ENCODE data around the gene PRDM12.

Gene PRDM12

DNA sequence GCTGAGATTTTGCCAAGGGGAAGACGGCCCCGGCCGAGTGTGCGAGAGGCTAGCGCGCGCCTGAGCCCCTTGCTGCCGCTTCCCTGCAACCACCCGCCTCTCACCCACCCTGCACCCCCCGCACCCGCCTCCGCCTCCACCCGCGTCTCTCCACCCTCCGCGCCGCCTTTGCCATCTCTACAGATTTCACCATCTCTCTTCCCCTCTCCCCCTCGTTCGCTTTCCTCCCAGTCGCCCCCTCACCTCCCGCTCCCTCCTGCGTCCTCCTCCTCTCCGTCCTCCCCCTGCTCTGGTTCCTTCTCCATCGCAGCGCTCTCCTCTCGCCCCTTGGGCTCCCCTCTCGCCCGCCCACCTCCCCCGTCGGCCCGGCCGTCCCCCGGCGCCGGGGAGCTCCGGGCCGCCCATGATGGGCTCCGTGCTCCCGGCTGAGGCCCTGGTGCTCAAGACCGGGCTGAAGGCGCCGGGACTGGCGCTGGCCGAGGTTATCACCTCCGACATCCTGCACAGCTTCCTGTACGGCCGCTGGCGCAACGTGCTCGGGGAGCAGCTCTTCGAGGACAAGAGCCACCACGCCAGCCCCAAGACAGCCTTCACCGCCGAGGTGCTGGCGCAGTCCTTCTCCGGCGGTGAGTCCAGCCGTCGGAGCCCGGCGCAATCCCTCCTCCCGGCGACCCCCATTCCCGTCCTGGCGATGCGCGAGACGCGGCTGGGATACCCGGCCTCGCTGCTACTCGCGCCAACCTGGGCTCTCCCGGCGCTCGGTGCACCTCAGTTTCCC is at the start of gene PRDM12:
TSS of gene PRDM12 (plus strand) at position 344 of the 778 bp plus-strand sequence. CDS start at position 404, 60 bp downstream.
- no peak for DNase-seq

DNA sequence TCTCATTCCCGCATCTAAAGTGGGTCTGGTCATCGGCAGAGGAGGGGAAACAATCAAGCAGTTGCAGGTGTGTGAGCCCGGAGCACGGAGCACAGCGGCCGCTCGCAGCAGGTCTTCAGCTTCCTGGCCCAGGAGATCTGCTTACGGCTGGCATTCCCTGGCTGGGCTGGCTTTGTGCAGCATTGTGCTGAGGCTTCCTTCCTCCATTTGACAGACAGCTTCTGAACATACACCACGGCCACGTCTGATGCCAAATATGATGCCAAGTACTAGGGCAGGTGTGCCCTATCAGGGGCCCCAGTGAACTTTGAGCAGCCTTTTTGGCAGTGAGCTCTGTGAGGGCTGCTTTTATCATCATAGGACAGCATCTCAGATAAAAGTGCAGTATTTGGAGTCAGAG is 47.9 kb upstream of the PRDM12 start:
- no peak for DNase-seq

DNA sequence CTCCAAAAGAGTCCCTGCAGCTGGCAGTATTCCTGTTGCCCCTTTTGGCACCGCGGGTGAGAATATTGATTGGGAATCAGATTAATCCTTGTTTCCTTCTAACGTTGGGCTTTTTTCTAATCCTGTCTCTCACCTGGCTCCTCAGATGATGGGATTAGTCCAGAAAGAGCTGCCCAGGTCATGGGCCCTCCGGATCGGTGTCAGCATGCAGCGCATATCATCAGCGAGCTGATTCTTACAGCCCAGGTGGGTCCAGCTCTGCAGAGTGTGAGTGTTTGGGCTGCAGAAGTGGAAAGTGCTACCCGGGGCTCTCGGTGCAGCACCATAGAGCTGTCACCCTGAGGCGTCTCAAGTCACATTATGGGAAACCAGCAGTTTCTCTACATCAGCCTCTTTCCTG is 40.9 kb upstream of the PRDM12 start:
- DNase-seq, result no peak

DNA sequence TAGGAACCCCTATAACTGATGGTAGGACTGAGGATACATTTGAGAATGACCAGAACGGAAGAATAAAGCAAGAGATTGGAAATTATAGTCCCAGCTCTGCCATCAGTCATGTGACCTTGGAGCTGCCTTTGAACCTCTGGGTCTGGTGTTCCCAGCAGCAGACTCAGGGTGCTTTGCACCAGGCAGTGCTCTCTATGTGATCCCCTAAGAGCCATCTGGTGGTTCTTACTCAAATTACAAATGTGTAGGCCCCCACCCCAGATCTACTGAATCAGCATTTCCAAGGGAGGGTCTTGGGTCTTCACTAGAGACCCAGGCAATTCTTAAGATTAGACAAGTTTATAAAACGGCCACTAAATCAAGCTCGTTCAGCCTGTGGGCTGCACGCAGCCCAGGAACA is 40.2 kb upstream of the PRDM12 start:
- no peak for DNase-seq

DNA sequence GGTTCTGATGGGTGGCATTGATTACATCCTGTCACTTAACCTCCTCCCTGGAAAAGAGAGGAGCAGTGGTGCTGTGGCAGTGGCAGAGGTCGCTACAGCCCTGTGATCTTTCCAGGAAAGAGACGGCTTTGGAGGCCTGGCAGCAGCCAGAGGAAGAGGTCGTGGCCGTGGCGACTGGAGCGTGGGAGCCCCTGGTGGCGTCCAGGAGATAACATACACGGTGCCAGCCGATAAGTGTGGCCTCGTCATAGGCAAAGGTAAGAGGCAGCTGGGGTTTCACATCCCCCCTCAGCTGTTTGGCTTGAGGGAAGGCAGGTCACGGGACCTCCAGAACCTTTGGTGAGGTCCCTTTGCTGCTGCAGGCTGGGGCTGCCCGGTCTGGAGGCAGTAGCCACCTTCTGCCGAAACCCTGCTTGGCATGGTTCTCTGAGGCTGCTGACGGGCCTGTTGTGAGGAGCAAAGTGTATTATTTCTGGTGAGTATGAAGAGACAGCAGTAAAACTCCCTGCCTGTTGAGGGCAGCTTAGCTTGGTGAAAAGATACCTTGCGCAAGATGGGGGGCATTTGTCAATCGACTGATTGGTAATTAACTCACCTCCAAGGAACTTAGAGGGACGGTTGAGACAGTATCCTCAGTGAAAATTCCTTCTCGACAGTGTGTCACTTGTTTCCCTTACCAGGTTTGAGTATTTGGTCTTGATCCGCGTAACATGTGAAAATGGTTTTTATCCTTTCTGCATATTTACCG is 38.0 kb upstream of the PRDM12 start:
- DNase-seq, result no peak

DNA sequence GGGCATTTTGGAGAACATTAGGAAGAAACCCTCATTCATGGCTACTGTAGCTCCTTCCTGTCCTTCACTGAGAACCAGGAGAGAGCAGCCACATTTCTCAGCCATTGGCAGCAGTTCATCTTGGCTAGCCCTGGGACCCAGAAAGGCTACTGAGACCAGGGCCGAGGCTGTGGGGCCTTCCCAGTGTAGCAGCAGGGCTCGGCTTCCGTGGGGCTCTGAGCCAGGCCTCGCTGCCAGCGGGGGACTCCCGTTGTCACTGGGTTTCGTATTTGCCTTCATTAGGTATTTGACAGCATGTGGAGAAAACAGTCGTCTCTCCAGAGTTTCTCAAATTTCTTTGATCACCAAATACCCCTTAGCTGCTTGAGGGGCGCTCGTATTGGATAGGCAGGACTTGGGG is 37.3 kb upstream of the PRDM12 start:
- DNase-seq, result no peak

DNA sequence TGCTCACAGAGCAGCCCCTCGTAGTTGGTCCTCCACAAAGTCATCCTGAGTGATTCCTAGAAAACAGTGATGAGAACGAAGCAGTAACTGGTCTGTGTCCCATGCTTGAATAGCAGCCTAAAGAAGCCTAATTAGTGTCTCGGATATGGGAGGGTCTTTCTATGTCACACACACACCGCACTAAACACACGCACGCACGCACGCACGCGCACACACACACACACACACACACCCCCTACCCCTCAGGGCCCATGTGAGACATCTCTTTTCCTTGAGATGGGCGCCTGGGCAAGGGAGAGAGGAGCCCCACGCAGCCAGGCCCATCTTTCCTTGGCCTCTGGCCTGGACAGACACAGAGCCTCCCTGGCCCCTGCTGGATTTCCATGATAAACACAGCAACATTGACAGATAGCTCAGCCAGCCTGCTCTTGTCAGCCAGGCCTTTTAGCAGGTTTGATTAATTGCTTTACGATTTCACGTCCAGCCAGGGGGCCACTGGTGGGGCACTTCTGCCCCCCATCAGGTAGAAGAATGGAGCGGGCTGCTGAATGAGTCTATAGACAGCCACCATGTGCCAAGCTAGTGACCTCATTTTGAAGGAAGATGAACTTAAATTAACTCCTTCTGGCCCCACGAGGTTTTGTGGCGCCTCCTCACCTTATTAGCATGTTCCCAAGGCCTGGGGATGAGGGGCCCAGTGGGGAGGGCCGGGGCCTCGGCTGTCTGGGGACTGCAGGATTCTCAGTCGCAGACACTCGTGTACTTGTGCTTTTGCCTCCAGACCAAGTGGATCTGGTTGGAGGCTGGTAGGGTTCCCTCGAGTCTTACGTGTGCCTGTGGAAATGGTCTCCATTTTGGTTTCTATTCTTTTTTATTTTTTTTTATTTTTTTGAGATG is 36.2 kb upstream of the PRDM12 start:
- DNase-seq, result no peak

DNA sequence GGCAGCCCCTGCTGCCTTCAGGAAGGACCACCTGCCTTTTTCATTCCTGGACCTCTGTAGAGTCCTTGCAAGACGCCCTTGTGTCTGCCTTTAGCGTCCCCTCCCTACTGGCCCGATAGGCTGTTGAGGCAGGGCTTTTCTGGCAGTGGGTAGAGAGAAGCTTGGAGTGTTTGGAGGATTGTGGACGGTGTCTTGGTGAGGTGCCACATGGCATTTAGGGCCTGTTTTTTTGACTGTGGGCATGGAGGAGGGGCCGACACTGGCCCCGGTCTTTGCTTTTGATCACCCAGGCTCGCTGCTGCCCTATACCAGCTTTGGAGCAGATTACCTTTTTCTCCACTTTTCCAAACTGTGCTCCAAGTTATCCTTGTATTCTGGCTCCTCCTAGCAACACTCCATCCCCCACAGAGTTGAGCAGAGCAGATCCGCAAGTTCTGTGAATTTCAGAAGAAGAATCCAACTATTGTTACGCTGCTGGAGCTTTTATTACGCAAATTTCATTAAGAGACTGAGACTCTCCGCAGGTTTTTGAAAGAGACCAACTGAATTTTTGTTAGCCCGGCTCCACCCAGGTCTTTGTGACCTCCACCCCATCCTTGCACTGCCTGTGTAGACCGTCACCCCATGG is 34.8 kb upstream of the PRDM12 start:
- no peak for DNase-seq

DNA sequence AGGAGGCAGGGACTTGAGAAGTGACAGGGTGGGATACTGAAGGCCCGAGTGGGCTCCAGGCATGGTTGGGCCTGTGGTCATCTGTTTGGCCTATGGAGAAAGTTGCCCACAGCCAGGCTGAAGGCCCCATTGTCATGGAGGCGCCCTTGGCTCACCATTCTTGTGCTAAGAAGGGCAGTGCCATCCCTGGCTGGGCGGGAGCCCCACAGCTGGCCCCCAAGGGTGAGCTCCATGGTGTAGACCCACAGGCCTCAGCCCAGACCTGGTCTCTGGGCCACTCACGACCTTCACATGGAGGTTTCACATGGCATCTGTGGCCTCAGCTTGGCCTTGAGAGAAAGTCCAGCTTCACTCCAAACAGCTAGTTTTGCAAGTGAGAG is 34.3 kb upstream of the PRDM12 start:
- no peak for DNase-seq

DNA sequence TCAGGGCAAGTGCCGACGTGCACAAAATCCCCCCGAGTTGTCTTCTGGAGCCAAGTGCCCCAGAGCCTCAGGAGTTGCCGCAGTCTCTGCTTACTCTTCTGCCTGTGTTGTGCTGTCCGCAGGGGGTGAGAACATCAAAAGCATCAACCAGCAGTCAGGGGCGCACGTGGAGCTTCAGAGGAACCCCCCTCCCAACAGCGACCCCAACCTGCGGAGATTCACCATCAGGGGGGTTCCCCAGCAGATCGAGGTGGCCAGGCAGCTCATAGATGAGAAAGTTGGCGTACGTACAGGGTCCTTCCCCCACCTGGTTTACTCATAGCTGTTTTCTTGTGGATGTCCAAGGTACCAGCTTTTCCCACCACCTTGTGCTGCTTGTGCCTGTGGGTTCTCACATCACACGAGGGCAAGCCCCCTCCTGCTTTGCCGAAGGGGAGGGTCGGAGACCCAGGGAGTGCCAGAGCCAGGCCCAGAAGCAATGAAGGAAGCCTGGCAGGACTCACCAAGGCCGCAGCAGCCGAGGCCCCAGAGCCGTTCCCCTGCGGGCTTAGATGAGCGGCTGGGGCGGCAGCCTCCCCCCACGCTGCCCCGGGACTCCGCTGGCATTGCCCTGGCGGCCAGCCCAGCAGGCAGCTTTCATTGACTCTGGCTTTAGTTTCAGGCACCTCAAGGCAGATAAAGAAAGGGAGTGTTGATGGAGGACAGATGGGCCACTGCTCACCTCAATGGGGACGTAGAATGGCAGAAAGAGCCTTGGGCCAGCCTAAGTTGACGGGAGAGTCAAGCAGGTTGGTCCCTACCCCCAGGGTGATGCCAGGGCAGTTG is 33.7 kb upstream of the PRDM12 start:
- DNase-seq, result no peak

DNA sequence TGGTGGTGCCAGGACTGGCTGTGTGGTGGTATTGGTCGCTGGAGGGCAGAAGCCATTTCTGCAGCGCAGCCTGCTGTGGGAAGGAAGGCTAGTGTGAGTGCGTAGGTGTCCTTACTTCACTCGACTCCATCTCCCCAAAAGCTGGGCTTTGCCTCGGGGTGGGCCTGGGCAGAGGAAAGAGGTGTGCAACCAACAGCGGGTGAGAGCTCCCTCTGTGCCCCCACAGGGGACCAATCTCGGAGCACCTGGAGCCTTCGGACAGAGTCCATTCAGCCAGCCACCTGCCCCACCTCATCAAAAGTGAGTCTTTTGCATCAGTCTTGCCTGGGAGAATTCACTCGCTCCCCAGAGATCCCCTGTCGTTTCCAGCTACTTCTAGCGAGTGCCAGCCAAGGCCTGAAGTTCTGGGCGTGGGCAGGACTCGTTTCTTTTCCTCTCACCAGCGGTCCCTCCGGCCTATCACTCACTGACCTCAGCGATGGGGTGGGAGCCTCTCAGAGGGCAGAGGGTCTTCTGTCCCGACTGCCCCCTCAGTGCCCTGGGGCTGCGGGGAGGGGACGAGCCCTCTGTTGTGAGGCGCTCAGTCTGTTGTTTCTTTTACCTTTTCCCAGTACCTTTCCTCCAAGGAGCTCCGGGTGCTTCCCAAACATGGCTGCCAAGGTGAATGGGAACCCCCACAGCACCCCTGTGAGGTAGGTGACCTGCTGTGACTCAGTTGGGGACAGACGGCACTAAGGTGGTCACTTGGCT is 32.9 kb upstream of the PRDM12 start:
- no peak for DNase-seq

DNA sequence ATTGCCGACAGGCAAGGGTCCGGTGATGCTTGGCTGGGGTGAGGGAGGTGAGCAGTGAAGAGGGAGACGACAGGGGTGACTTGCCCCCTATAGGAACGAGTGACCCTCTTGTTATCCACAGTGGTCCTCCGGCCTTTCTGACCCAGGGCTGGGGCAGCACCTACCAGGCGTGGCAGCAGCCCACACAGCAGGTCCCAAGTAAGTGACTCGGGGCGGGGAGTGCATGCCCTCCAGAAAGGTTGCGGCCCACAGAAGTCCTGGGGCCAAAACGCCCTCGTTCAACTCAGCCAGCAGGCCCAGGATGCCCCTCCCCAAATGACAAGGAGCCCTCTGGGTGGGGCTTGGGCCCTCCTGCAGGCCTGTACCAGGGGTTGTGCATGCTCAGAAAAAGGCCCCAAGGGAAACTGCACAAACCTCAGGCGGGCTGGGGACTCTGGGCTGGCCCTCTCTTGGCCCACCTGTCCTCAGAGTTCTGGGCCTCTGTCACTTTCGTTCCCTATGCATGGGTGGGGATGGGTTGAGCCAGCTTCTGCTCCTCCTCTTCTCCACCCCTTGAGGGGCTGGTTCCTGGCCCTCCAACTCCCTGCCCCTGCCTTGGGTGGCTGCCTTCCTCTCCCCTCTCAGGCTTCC is 32.2 kb upstream of the PRDM12 start:
- DNase-seq, result no peak

DNA sequence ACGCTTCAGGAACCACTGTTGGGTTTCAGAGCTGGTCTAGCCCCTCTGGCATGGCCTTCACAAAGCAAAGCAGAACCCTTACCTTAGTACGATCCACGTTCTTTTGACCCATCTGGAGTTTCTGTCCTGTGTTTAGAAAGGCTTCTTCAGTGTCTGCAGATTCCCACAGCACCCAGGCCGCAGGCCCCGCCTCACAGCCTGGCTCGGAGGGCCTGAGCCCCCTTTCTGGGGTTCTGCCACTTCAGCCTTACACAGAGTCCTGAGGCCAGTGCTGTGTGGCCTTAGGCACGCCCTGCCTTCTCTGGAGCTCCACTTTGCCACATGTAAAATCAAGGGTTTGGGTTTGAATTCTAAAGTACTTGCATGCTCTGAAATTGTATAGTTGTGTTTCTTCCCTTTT is 31.6 kb upstream of the PRDM12 start:
- no peak for DNase-seq

DNA sequence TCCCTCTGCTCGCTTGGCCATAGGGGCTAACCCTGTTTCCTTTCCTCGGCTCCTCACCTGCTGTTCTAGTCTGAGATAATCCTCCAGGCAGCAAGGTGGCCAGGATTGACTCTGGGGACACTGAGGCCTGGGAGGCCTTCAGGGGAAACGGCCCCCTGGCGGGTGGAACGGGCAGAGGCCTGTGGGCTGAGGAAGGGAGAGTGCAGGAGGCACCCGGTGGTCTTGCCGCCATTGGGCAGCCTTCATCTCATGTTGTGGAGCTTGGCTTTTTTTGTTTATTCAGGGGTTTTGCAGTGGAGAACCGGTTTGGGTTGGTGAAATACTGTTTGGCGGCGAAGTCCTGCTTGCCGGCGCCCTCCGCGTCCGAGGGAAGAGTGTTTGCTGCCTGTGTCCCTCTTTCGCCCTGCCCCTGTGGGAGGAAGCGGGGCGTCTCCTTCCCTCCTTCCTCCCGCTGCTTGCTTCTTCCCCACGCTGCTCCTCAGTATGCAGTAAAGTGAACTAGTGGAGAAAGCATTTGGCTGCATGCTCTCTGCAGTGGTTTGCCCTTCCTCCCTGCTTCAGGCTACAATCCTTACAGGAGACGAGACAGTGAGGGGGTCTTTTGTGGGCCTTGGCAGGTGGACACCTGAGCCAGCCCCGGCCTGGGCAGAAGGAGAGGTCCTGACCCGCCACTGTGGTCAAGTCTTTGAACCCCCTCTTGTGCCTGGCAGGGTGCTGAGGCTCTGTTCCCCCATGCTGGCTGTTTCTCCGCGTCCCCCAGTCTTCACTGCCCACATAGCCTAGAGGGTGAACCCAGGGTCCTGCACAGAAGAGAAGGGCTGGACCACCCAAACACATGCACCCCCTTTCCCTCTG is 30.8 kb upstream of the PRDM12 start:
- DNase-seq, result no peak

DNA sequence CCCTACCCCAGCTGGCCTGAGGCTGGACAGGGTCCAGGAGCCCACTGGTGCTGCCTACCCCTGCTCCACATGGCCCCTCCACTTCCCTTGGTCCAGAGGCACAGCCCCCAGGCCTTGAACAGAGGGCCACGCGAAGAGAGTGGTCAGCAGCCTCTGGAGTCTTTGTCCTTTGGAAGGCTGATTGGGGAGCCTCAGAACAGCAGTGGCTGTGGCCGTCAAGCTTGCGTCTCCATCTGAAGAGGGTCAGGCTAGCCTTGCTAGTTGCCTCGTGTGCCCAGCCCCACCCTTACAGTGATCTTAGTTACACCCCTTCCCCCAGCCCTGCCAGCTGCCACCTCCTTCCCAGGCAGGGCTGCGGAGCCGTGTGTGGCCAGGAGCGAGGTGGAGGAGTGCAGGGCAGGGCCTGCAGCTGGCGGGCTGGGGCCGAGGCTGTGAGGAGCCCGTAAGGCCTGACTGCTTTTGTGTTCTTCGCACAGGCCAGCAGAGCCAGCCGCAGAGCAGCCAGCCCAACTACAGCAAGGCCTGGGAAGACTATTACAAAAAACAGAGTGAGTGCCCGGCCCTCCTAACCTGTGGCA is 30.1 kb upstream of the PRDM12 start:
- DNase-seq, result no peak

DNA sequence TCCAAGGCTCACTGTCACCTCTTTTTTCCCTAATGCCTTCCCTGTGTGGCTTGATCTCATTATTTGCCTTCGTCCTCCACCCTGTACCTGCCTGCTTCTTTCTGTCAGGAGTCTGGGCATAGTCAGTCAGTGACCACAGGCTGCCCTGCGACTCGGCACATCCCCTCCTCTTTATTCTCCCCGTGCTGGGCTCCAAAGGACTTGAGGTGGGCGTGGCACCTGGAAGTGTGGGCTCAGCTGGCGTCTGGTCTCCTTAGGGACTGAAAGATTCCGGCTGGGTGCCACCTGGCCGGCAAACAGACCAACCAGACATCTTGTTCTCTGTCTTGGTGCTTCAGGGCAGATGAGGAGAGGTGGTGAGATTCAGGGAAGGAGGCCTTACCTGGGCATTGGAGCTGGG is 29.6 kb upstream of the PRDM12 start:
- no peak for DNase-seq

DNA sequence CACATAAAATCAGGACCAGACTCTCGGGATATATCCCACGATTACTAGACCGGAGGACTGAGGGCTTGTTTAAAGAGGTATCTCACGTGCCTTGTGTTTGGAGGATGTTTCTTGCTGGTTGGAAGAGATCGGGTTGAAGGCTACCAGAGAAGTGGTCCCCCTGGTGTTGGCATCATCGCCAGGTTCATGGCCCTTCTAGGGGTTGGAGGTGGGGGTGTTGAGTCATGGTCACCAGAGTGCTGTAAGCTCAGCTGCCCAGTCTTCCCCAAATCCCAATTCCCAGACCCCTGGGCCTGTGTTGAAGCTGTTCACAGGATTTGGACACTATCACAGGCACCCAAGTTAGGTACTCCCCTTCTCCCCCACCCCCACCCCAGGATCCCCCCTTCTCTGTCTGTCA is 29.1 kb upstream of the PRDM12 start:
- DNase-seq, result no peak

DNA sequence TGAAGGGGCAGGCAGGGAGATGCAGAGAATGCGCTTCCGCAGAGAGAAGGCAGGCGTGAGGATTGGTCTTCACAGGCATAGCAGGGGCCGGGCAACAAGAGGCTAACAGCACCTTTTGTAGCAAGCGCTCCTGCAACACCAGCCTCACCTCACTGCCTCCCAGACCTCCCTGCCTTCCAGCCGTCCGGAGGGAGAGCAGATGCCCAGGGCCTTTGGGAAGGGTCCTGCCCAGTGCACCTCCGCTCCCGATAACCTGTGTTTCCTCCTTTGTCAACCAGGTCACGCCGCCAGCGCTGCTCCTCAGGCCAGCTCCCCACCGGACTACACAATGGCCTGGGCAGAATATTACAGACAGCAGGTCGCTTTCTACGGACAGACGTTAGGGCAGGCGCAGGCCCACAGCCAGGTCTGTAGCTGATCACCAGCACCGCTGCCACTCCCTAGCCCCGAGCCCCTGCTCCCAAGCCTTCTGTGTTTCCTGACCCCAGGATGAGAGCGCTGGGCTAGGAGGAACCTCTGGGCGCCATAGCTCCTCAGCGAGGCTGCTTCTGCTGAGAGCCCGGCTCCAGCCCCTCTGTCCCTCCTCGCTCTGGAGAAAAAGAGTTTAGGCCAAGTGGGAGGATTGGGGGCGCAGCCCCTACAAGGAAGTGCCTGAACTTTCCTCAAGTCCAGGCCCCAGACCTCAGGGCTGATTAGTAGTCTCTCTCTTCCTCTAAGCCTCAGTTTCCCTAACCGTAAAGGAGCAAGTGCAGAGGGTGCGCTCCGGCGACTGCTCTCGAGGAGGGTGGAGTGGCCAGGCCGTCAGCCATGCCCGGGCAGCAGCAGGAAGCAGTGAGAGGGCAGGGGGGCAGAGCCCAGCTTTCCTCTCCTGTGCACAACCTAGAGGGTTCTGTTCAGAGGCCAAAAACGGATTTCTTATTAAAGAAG is 28.4 kb upstream of the PRDM12 start:
- no peak for DNase-seq
